ENCODE measurements around the gene EVL.

DNA sequence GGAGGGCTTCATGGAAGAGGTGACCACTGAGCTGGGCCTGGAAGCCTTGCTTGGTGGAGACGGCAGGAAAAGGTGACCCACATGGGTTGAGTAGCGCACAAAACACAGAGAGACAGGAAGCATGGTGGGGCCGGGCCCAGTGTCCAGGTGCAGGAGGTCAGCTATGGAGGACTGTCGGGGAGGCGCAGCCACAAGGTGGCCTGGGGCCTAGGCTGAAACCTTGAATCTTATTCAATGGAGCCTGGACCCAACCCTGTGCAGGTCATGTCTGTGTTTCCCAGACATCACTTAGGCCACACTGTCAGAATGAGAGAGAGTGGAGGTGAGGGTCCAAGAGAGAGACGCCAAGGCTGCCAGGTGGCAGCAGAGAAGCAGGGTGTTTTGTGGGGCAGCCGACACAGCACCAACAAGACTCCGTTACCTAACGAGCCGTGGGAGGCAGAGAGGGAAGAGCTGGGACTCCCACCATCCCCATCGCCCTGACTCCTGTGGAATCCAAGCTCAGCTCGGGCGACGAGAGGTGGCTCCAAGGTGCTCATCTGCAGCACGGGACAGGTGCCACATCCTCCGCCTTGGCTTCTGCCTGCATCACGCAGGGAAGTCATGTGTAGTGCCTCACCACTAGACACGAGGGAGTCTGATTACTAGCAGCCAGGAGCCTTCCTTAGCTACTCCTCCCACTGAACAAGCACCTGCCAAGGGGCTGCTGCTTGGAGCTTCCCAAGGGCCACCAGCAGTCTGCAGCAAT, 55.5 kb downstream of the EVL start:
- TF ChIP-seq, protein P1, sequence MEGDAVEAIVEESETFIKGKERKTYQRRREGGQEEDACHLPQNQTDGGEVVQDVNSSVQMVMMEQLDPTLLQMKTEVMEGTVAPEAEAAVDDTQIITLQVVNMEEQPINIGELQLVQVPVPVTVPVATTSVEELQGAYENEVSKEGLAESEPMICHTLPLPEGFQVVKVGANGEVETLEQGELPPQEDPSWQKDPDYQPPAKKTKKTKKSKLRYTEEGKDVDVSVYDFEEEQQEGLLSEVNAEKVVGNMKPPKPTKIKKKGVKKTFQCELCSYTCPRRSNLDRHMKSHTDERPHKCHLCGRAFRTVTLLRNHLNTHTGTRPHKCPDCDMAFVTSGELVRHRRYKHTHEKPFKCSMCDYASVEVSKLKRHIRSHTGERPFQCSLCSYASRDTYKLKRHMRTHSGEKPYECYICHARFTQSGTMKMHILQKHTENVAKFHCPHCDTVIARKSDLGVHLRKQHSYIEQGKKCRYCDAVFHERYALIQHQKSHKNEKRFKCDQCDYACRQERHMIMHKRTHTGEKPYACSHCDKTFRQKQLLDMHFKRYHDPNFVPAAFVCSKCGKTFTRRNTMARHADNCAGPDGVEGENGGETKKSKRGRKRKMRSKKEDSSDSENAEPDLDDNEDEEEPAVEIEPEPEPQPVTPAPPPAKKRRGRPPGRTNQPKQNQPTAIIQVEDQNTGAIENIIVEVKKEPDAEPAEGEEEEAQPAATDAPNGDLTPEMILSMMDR (conservative IDR thresholded peaks at IDR 0.05 in 1 of 2, IDR thresholded peaks at IDR 0.05 in 1 of 2; ENCODE audit: low read depth in 1 of 2, low read length in 2 of 2), result no peak
- TF ChIP-seq EZH2 (IDR thresholded peaks at IDR 0.05; ENCODE audit: low read length, missing control alignments), result no peak

All from fibroblast of lung (primary cell).